ENCODE measurements around the gene LSAMP. TPM values are rescaled to one million over a fixed set of nuclear protein-coding genes. Genes with fewer than 3 reads are reported as not detected.

The LSAMP gene
- total RNA-seq, 2 experiments from 2014 or later: not detected

DNA sequence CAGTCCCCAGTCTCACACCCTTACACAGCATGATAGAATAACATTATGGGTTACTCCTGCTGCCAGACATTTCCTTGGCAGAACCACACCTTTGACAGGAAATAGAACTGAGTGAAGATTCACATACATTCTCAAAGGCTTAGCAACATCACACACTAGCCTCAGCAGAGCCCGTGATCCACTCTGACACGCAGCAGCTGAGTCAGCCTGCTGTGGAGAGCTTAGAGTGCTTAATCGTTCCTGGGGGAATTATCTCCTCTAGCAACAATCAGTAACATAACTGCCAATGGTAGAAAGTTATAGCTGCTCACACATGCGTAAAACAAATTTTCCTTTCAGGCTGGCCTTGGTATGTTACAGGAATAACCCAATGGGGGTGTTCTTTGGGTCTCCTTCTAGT is 439.9 kb downstream of the LSAMP start:
- no peaks in the 10 kb centered on the region for H3K27me3 Mint-ChIP-seq (ENCODE audit: low read depth)
- H3K9me3 Mint-ChIP-seq: no peaks in the 10 kb centered on the region
- H3K36me3 Mint-ChIP-seq (ENCODE audit: low read depth): no peaks in the 10 kb centered on the region
- H3K4me3 Mint-ChIP-seq: no peak overlapping the region
- intact Hi-C loops (cut with micrococcal nuclease): no loop called here
- CTCF ChIA-PET: no interaction called here
- no peak for DNase-seq
- no peaks in the 10 kb centered on the region for H3K4me1 Mint-ChIP-seq (ENCODE audit: low read depth)
- no peak overlapping the region for H3K27ac Mint-ChIP-seq

DNA sequence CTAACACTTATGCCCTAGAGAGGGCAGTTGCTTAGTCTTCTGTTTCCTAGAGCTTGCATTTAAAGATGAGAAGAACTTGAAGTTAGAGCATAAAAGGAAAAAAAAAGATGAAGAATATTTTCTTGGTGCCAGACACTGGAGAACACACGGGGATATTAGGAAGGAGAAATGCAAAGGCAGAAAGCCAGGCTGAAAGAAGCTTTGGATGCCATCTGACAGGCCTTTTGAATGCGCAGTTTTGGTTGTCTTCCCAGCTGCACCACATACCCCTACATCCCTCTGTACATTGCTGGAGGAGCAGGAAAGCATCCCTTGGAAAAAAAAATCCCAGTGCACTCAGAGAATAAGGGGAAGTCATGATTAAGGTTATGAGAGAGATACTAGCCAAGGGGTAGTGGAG is 443.1 kb downstream of the LSAMP start:
- H3K4me1 Mint-ChIP-seq (ENCODE audit: low read depth): no peaks in the 10 kb centered on the region
- no peak overlapping the region for H3K4me3 Mint-ChIP-seq
- H3K9me3 Mint-ChIP-seq: no peaks in the 10 kb centered on the region
- no peak overlapping the region for H3K27ac Mint-ChIP-seq
- intact Hi-C loops (cut with micrococcal nuclease): no loop called here
- no peaks in the 10 kb centered on the region for H3K36me3 Mint-ChIP-seq (ENCODE audit: low read depth)
- DNase-seq: no peak
- CTCF ChIA-PET: no interaction called here
- no peaks in the 10 kb centered on the region for H3K27me3 Mint-ChIP-seq (ENCODE audit: low read depth)

DNA sequence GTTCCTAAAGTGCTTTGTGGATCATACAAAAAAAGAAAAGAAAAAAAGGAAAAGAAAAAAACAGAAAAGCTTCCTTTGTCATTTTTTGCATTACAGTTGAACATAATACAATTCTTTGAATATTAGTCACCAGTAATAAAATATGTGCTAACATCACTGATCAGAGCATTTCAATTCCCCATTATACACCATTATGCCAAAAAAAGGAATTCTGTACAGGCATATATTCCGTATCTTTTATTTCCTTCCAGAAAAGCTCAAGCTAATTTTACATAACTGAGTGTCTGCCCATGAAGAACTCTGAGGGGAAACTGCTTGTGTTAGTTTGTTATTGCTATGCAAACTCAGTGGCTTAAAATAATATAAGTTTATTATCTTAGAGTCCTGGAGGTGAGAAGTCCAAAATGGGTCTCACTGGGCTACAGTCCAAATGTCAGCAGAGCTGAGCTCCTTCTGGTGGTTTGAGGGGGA is 444.1 kb downstream of the LSAMP start:
- Mint-ChIP-seq H3K36me3 (ENCODE audit: low read depth) (no peaks in the 10 kb centered on the region), H3K27ac (no peak overlapping the region), H3K4me3 (no peak overlapping the region), H3K9me3 (no peaks in the 10 kb centered on the region), H3K4me1 (ENCODE audit: low read depth) (no peaks in the 10 kb centered on the region), H3K27me3 (ENCODE audit: low read depth) (no peaks in the 10 kb centered on the region)
- intact Hi-C loops (cut with micrococcal nuclease): no loop called here
- DNase-seq: no peak
- CTCF ChIA-PET: no interaction called here

DNA sequence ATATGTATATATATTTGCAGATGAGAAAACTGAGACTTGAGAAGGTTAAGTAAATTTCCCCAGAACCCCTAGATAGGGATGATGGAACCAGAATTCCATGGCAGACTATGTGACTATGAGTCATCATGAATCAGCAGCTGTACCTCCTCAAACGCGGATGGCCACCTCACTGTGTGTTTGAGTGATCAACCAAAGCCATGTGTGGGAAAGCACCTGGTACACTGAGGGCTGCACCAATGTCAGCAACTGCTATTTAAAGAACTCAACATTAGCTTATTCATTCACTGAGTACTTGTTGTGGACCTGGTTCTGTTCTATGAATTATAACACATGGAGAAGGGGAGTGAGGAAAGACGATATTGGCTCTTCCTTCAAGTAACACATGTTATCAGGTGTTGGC is 445.0 kb downstream of the LSAMP start:
- intact Hi-C loops (cut with micrococcal nuclease): no loop called here
- DNase-seq: no peak
- Mint-ChIP-seq H3K27me3 (ENCODE audit: low read depth) (no peaks in the 10 kb centered on the region), H3K27ac (no peak overlapping the region), H3K4me3 (no peak overlapping the region), H3K36me3 (ENCODE audit: low read depth) (no peaks in the 10 kb centered on the region), H3K4me1 (ENCODE audit: low read depth) (no peaks in the 10 kb centered on the region), H3K9me3 (no peaks in the 10 kb centered on the region)
- CTCF ChIA-PET: no interaction called here

DNA sequence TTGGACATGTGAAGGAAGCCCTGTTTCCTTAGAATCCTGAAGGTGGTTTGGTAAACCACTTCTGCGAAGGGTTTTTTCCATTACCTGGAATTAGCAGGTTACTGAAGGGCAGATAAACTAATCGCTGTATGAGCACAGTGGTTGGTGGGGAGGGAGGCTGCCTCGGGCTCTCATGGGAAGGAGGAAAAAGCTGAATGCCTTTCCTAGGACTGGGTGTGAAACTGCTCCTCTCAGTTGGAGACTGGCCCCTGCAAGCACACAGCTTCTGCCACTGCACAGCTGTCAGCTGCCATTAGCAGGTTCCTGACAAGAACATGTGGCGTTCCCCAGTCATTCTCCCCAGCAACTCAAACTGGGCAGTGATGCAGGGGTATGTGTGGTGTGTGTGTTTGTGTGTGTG is 445.7 kb downstream of the LSAMP start:
- H3K4me3 Mint-ChIP-seq: no peak overlapping the region
- intact Hi-C loops (cut with micrococcal nuclease): no loop called here
- CTCF ChIA-PET: no interaction called here
- H3K27ac Mint-ChIP-seq: no peak overlapping the region
- H3K4me1 Mint-ChIP-seq (ENCODE audit: low read depth): no peaks in the 10 kb centered on the region
- H3K9me3 Mint-ChIP-seq: no peaks in the 10 kb centered on the region
- H3K27me3 Mint-ChIP-seq (ENCODE audit: low read depth): no peaks in the 10 kb centered on the region
- no peak for DNase-seq
- H3K36me3 Mint-ChIP-seq (ENCODE audit: low read depth): no peaks in the 10 kb centered on the region

DNA sequence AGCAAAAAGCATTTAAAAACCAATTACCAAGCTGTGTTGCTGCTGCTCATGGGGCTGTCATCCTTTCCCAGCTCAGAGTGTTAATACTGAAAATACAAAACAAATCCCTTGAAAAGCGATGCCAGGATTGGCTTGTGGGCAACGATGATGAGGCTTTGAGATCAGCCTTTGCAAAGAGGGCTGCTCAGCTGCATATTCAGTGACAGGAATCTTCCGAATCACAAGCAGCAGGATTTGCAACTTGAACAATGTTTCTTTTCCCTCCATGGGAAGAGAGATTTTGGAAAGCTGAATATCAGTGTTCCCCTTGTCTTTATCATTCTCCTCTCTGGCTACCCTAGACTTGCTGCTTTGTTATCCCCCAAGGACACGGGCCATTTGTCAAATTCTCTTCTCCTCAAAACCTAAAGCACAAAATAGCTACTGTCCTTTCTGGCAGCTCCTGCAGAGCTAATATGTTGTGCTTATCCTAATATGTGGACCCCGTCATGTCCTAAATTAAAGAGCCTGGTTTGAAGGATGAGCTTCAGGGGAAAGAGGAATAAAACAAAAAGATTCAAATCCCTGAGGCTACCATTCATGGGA is 446.2 kb downstream of the LSAMP start:
- H3K27ac Mint-ChIP-seq: no peak overlapping the region
- no peak for DNase-seq
- intact Hi-C loops (cut with micrococcal nuclease): no loop called here
- peaks cover under 1% of the 10 kb centered on the region for H3K27me3 Mint-ChIP-seq (ENCODE audit: low read depth)
- H3K36me3 Mint-ChIP-seq (ENCODE audit: low read depth): no peaks in the 10 kb centered on the region
- H3K9me3 Mint-ChIP-seq: no peaks in the 10 kb centered on the region
- H3K4me3 Mint-ChIP-seq: no peak overlapping the region
- no peaks in the 10 kb centered on the region for H3K4me1 Mint-ChIP-seq (ENCODE audit: low read depth)
- CTCF ChIA-PET: no interaction called here

DNA sequence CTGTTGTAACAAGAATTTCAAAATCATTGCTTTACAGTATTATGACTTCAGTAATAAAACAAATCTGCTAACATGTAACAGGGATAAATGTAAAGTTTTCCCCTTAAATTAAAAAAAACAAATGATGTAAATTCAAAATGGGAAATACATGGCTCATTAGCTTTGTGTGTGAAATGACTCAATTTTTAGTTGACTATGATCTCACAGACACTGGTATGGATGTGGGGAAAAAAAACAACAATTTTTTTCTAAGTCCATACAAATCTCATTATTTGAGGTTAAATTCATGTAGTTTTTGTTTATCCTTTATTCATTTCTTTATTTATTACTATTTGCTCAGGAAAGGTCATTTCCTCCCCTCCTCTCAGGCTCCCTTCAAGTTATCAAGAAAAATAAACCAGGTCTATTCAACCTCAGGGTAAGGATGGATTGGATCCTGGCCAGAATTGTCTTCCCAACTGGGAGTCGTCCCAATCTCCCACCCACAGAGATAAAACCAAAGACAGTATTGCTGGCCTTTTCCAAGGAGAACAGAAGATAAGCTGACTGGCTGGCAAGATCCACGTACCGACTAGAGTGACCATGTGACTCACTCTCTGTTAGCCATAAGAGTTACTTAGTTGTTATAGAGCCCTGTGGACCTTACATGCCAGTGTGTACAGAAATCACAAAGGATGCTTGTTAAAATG is 448.7 kb downstream of the LSAMP start:
- intact Hi-C loops (cut with micrococcal nuclease): no loop called here
- Mint-ChIP-seq H3K27me3 (ENCODE audit: low read depth) (peaks cover 2% of the 10 kb centered on the region), H3K4me3 (no peak overlapping the region), H3K36me3 (ENCODE audit: low read depth) (no peaks in the 10 kb centered on the region), H3K9me3 (no peaks in the 10 kb centered on the region), H3K4me1 (ENCODE audit: low read depth) (no peaks in the 10 kb centered on the region), H3K27ac (no peak overlapping the region)
- CTCF ChIA-PET: no interaction called here
- DNase-seq: no peak

DNA sequence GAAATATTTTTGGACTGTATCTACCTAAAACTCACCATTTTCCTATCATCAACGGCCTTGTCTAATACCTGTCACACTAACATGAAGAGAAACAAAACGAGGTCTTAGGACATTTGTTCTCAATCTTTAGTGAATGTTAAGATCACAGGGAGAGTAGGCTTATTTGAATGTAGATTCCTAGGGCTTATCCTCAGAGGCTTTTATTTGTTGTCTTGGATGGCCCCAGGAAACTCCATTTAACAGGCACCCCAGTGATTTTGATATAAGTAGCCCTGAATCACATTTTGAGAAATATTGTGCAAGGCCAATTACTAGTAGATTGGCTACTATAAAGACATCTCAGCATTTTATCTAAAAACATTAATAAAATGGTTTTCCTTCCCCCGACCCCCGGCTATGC is 454.6 kb downstream of the LSAMP start:
- H3K27ac Mint-ChIP-seq: no peak overlapping the region
- H3K4me1 Mint-ChIP-seq (ENCODE audit: low read depth): no peaks in the 10 kb centered on the region
- H3K4me3 Mint-ChIP-seq: no peak overlapping the region
- H3K36me3 Mint-ChIP-seq (ENCODE audit: low read depth): no peaks in the 10 kb centered on the region
- no peaks in the 10 kb centered on the region for H3K9me3 Mint-ChIP-seq
- CTCF ChIA-PET: no interaction called here
- no peak for DNase-seq
- H3K27me3 Mint-ChIP-seq (ENCODE audit: low read depth): peaks cover 2% of the 10 kb centered on the region
- intact Hi-C loops (cut with micrococcal nuclease): no loop called here

DNA sequence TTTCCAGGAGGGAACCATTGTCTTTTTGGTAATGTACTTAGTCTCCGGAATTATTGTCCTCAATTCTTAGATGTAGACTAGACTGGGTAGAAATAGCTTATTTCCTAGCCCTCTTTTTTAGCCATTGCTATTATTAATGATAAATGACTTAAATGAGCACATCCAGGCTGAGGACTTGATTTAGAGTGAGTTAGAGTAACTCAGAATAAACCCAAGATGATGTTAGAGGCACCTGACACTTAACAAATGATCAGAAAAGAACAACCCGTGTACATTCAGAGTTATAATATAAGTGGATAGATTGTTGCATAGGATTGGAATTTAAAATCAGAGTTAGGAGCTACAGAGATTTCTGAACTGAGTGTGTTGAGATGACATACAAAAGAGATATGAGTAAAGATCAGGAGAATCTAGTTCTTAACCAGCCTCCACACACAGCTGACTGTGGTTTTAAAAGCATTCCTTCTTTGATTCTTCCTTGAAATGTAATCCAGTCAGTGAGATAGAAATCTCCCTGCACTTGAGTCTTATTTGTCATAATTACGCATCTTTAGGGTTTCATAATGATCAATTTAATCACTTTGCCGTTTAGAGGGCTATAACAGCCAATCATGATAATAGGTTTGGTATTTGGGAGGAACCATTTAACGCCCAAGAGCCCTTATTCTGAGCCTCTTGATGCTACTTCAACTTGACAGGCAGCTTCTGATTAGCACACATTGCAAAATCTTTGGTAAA is 455.4 kb downstream of the LSAMP start:
- no peaks in the 10 kb centered on the region for H3K36me3 Mint-ChIP-seq (ENCODE audit: low read depth)
- intact Hi-C loops (cut with micrococcal nuclease): no loop called here
- no peaks in the 10 kb centered on the region for H3K9me3 Mint-ChIP-seq
- H3K27ac Mint-ChIP-seq: no peak overlapping the region
- DNase-seq: no peak
- H3K27me3 Mint-ChIP-seq (ENCODE audit: low read depth): peaks cover 2% of the 10 kb centered on the region
- CTCF ChIA-PET: no interaction called here
- no peaks in the 10 kb centered on the region for H3K4me1 Mint-ChIP-seq (ENCODE audit: low read depth)
- no peak overlapping the region for H3K4me3 Mint-ChIP-seq

DNA sequence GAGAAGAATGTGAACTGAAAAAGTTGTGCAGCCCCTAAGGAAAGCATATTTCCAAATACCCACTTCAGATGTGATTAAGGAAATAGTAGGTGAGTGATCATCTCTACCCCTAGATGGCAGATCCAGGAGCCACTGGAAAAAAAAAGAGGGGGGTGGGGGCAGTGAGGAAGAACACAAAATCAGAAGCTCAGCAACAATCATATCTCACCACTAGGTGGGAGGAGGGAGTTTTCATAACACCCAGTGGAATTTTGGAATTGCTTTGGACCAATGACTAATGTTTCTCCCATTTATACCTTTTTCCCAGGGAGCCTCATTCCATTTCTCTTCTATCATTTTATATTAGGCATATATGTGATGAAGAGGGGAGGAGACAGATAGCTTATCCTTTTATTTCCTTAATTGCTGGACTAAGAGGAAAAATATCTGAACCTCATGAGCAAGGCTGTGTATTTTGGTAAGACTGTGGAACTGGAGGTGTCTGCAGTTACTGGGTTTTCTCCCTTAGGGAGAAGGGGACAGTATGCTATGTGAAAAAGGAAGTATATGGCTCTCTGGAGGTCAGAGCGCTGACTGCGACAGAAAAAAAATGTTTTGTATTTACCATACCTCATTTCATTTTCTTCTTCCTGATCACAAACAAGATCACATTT is 458.6 kb downstream of the LSAMP start:
- no peaks in the 10 kb centered on the region for H3K36me3 Mint-ChIP-seq (ENCODE audit: low read depth)
- H3K9me3 Mint-ChIP-seq: no peaks in the 10 kb centered on the region
- DNase-seq: peak; percentile 5
- no peaks in the 10 kb centered on the region for H3K4me1 Mint-ChIP-seq (ENCODE audit: low read depth)
- H3K27ac Mint-ChIP-seq: no peak overlapping the region
- no peaks in the 10 kb centered on the region for H3K27me3 Mint-ChIP-seq (ENCODE audit: low read depth)
- CTCF ChIA-PET: interaction anchor here (0.6 kb wide), 1 partner anchor 144 kb away, joined by 3 read pairs; no protein-coding TSS in a partner anchor
- no peak overlapping the region for H3K4me3 Mint-ChIP-seq
- intact Hi-C loops (cut with micrococcal nuclease): no loop called here

DNA sequence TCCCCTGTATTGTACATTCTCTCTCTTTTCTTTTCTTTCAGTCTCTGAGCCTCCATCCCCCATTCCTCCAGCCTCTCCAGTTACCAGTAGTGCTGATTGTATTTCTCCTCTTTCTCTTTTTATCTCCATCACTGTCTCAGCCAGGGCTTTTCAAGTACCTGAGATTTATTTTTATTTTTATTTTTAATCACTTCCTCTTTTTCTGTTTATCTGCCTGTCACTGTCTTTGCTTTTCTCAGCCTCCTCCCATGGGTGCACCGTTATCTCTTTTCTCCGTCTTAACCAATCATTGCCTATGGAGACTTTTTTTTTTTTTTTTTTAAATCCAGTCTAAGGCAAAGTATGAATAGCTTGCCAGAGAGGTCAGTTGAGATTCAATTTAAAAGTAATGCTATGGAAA is 462.7 kb downstream of the LSAMP start:
- intact Hi-C loops (cut with micrococcal nuclease): no loop called here
- no peak for DNase-seq
- CTCF ChIA-PET: no interaction called here
- no peak overlapping the region for H3K4me3 Mint-ChIP-seq
- no peaks in the 10 kb centered on the region for H3K9me3 Mint-ChIP-seq
- H3K27me3 Mint-ChIP-seq (ENCODE audit: low read depth): no peaks in the 10 kb centered on the region
- no peaks in the 10 kb centered on the region for H3K4me1 Mint-ChIP-seq (ENCODE audit: low read depth)
- no peak overlapping the region for H3K27ac Mint-ChIP-seq
- no peaks in the 10 kb centered on the region for H3K36me3 Mint-ChIP-seq (ENCODE audit: low read depth)

DNA sequence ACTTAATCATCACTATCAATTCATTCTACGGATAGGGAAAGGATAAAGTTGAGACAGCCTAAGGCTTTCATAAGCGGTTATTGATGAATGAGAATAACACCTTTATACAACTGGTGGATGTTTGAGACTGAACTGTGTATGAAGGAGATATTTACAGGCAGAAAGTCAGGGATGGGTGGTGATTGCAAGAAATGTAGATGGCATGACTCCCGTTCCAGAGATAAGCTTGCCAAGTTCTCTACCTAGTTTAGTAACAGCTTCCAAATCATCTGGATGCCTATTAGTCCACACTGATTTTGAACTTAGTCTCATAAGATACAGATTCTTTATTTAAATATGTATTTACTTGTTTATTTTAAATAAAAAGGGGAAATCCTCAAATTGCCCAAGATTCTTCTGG is 463.2 kb downstream of the LSAMP start:
- intact Hi-C loops (cut with micrococcal nuclease): no loop called here
- H3K4me1 Mint-ChIP-seq (ENCODE audit: low read depth): no peaks in the 10 kb centered on the region

More for the DNA sequence above, 463.2 kb downstream of the LSAMP start:
- H3K27ac Mint-ChIP-seq: no peak overlapping the region
- H3K4me3 Mint-ChIP-seq: no peak overlapping the region
- CTCF ChIA-PET: no interaction called here
- no peaks in the 10 kb centered on the region for H3K36me3 Mint-ChIP-seq (ENCODE audit: low read depth)
- H3K9me3 Mint-ChIP-seq: no peaks in the 10 kb centered on the region
- no peaks in the 10 kb centered on the region for H3K27me3 Mint-ChIP-seq (ENCODE audit: low read depth)
- no peak for DNase-seq

All from activated naive CD4-positive, alpha-beta T cell treated with anti-CD3 and anti-CD28 coated beads for 36 hours (primary cell).